Stimulated activated CD4-positive, alpha-beta T cell treated with anti-CD3 and anti-CD28 coated beads, Interleukin-2, amount 100 ng/mL, for 48 hours (primary cell): ENCODE data around the gene CLEC17A.
"Not testable (repeated sequence)": the region's sequence is repeated elsewhere in the genome, so short reads cannot be mapped to it uniquely, and the experiment has no call there.

ENCODE experiments used
- DNase-seq, 2 donors: peaks; one replicate each; pipeline ENCODE4 v3.0.0-alpha.2; 2020

Gene CLEC17A

GRCh38 chr19:14584372-14584771 is 1.5 kb downstream of the CLEC17A start:
- not testable (repeated sequence) for DNase-seq

- peak; percentile 31 to 39 for DNase-seq
Observed at GRCh38 chr19:14585187-14585586, 2.3 kb downstream of the CLEC17A start.

DNA sequence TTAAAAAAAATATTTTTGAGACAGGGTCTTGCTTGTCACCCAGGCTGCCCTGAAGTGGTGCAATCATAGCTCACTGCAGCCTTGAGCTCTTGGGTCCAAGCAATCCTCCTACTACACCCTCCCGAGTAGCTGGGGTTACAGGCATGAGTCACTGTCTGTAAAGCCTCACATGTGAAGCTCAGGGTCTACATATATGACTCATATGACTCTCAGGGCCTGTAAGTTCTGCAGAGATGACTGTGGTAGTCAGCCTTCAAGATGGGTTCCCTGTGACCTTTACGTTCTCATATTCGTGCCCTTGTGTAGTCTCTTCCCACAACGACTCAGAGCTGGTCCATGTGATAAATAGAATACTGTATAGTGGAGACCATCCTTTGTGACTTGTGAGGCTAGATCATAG is 6.5 kb downstream of the CLEC17A start:
- DNase-seq: not testable (repeated sequence)

DNA sequence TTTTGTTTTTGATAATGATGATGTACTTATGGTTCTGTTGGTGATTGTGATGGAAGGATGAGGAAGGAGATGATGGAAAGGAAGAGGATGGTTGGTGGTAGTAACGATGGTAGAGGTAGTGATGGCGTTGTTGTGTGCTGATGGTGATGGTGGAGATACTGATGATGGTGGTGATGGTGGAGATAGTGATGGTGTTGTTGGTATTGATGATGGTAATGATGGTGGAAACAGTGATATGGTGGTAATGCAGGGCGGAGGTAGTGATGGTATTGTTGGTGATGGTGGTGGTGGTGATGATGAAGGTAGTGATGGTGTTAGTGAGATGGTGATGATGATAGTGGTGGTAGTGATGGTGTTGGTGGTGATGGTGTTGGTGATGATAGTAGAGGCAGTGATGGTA is 12.7 kb downstream of the CLEC17A start:
- no peak for DNase-seq

GRCh38 chr19:14599548-14600147 is 16.8 kb downstream of the CLEC17A start:
- DNase-seq: no peak

GRCh38 chr19:14603990-14604387 is 21.1 kb downstream of the CLEC17A start:
- no peak for DNase-seq

DNA sequence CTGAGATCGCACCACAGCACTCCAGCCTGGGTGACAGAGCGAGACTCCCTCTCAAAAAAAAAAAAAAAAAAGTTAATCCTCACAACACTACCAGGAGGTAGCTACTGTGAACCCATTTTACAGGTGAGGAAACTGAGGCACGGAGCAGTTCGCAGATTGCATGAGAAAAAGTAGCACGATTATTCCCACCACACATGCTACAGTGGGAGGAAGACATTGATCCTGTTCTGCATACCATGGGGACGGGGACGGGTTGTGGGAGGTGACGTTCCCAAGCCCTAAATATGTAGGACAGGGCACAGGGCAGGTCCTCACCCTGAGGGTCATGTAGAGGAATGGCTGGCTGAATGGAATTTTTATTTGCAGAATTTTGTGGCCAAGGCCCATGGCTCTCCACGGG is 23.7 kb downstream of the CLEC17A start:
- no peak for DNase-seq

DNA sequence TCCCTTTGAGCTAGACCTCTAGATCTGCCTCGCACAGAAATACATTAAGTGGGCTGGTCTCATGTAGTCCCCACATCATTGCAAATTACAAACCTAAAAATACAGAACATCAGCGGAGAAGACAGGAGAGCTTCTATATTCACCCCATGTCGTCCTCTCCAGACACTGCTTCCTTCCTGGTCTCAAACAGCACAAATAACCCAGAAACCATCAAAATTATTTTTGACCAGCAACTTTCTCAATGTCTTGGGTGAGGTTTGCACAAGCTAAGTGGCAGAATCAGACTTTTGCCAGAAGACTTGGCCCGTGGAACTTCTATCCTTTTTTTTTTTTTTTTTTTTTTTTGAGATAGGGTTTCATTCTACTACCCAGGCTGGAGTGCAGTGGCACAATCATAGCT is 28.2 kb downstream of the CLEC17A start:
- DNase-seq: no peak

GRCh38 chr19:14612242-14612641 is 29.4 kb downstream of the CLEC17A start:
- DNase-seq: not testable (repeated sequence)

DNA sequence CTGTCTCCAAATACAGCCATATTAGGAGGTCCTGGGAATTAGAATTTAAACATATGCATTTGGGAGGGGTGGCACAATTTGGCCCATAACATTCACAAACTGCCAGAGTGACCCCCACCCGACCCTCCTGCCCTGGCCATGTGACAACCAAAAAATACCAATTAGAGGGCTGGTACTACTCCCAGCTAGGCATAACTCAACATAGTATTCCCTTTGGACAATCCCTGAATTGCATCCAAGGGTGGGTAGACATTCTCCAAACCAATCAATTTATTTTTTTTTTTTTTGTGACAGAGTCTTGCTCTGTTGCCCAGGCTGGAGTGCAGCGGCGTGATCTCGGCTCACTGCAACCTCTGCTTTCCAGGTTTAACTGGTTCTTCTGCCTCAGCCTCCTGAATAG is 29.8 kb downstream of the CLEC17A start:
- DNase-seq: no peak

DNA sequence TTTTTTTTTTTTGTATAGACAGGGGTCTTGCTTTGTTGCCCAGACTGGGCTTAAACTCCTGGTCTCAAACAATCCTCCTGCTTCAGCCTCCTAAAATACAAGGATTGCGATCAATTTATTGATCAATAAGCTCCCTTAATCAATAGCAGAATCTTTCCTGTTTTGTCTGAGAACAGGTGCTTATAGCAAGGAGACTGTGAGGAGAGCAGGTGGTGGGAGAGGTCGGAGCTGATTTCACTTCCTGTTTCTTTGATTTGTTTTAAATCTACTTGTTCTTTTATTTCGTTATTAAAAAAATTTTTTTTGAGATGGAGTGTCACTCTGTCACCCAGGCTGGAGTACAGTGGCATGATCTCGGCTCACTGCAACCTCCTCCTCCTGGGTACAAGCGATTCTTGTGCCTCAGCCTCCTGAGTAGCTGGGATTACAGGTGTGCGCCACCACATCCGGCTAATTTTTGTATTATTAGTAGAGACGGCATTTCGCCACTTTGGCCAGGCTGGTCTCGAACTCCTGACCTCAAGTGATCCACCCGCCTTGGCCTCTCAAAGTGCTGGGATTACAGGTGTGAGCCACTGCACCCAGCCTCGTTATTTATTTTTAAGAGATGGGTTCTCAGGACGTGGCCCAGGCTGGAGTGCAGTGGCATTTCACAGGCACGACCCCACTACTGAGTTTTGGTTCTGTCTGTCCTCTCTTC is 30.7 kb downstream of the CLEC17A start:
- not testable (repeated sequence) for DNase-seq

DNA sequence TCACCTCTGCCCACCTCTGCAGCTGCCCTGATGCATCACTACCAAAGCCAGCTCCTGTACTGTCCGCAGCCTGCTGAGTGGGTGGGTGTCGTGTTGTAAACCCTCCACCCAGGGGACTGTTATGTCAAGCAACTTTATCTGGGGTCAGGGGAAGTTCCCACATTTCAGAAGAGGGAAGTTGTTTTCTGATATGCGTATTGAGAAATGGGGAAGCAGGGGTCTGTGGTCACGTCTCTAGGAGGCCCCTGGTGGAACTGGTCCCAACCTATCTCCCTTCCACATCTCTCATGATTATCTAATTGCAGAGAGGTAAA is 31.2 kb downstream of the CLEC17A start:
- no peak for DNase-seq

GRCh38 chr19:14615623-14616022 is 32.7 kb downstream of the CLEC17A start:
- DNase-seq: no peak

- DNase-seq: no peak
Observed at GRCh38 chr19:14616407-14616806, 33.5 kb downstream of the CLEC17A start.

DNA sequence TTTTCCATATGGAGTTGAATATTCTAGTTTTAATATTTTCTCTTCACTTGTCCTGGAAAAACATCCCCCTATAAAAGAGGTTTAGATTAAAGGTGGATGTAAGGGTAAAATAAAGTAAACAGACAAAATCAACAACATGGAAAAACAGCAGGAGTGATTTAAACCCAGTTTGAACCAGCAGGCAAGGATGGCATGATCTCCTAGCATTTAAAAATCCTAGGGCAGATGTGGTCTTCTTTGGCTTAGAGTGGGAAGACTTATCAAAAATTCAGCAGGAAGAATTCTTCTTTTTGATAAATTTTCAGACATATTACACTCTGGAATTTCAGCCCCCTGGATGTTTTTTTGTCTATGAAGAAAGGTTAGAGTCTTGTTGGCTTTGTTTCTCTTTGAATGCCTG is 36.5 kb downstream of the CLEC17A start:
- no peak for DNase-seq

- DNase-seq: not testable (repeated sequence)
Observed at GRCh38 chr19:14624491-14624890, 41.6 kb downstream of the CLEC17A start.

- no peak for DNase-seq
Observed at GRCh38 chr19:14629557-14629956, 46.7 kb downstream of the CLEC17A start.

DNA sequence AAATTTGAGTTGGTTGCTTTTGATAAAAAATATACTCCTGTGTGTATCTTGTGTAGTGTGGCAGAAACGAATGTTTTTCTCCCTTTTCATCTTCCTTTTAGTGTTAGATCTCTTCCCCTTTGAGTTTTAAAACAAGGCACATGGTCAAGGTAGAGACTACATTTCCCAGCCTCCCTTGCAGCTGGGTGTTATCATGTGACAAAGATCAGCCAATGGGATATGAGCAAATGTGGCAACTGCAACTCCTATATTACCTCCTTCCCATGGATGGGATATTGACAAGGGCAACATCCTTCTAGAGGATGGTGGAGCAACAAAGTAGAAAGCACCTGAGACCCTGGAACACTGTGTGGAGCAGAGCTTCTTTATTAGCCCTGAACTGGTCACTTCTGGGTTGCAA is 49.4 kb downstream of the CLEC17A start:
- DNase-seq: no peak

DNA sequence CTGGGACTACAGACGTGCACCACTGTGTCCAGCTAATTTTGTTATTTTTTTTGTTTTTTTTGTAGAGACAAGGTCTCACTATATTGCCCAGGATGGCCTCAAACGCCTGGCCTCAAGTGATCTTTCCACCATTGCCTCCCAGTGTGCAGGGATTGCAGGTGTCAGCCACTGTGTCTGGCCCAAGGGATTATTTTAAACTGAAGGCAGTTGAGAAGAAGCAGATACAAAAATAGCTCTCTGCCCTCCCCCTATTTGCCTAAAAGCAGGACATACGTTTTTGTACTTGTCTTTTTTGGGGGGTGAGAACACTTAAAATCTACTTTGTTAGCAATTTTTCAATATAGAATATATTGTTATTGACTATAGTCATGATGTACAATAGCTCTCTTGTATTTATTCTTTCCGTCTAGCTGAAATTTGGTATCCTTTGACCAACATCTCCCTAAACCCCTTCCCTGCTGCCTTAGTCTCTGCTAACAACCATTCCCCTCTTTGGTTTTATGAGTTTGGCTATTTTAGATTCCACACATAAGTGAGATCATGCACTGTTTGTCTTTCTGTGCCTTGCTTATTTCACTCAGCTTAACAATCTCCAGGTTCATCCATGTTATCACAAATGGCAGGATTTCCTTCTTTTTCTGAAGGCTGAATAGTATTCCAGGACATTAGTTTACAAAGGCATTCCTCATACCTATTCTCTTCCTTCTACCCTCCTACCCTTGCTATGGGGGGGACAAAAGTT is 56.8 kb downstream of the CLEC17A start:
- DNase-seq: no peak

DNA sequence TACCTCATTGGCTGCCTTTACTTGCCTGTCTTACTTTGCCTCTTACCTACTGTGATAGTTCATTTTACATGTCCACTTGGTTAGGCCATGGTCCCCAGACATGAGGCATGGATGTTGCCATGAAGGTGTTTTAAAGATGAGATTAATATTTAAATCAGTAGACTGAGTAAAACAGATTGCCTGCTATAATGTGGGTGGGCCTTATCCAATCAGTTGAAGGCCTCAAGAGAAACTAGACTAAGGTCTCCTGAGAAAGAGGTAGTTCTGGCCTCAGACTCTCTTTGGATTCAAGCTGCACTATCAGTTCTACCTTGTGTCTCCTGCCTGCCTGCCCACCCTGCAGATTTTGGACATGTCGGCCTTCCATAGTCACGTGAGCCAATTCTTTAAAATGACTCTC is 65.6 kb downstream of the CLEC17A start:
- DNase-seq: no peak

GRCh38 chr19:14649020-14649419 is 66.1 kb downstream of the CLEC17A start:
- DNase-seq: no peak

GRCh38 chr19:14650161-14650560 is 67.3 kb downstream of the CLEC17A start:
- no peak for DNase-seq

DNA sequence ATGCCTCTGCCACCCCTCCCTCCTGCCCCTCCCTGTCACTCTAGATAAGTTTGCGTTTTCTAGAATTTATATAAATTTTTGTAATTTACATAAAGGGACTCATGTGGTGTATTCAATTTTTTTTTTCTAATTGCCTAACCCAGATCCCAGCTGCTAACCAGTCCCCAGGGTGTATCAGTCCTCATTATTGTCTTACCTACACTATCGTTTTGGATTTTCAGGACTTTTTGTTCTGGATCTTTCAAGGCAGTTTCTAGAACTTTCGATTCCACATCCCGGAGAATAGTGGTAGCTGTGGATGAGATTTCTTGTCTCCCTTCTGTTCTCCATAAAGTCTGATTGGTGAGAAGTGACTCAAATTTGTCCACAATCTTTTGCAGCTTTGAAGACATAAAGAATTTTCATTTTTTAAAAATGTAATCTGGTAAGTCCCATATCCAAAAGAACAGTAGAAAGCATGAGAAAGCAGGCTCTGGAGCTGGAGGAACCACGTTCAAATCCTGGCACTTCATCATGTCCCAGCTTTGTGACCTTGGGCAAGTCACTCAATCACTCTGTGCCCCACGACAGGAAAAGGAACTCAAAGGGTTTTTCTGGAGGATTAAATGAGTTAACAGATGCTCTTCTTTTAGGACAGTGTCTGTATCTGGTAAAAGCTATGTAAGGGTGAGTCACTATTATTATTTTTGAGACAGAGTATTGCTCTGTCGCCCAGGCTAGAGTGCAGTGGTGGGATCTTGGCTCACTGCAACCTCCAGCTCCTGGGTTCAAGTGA is 72.1 kb downstream of the CLEC17A start:
- no peak for DNase-seq

GRCh38 chr19:14655726-14656125 is 72.8 kb downstream of the CLEC17A start:
- no peak for DNase-seq
